Daoy (cell line): ENCODE data around the gene LCN6. TPM values are rescaled to one million over a fixed set of nuclear protein-coding genes. Genes with fewer than 3 reads are reported as not detected.
A peak's percentile ranks its signal among the peaks of the same experiment; 100 is the strongest.
"Not testable (repeated sequence)": the region's sequence is repeated elsewhere in the genome, so short reads cannot be mapped to it uniquely, and the experiment has no call there.

Experiments used
- DNase-seq: peaks from one replicate; pipeline ENCODE4 v3.0.0-alpha.2; 2015; ENCODE audit warnings: low read depth
- total RNA-seq: library from RNA; depleted of rRNA; stranded (reverse); fragments of >200 nt; shearing (Covaris generic); gene quantifications from 2 replicates; pipeline ENCODE4 v1.2.3, GENCODE V29; 2014

LCN6 gene
- total RNA-seq, 1 experiment from 2014 or later = not detected

- no peak for DNase-seq
These were observed 36.1 kb upstream of the LCN6 start for GRCh38 chr9:136784249-136784996.

DNA sequence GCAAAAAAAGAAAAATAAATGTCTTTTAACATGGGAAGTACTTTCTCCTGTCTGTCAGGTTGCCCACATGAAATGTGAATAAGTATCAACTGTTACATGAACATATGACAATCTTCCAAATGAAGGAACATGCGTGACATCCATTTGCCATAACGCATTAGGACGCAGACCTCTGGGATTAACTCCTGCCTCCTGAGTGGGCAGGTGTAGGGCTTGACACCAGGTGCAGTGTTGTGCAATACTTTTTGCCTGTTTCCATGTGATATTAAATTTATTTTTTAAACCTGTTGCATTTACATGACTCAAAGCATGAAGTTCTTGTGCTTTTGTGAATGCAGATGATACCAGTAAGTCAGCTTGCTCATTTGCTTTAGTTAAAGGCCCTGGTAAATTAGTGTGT is 34.1 kb upstream of the LCN6 start:
- DNase-seq = no peak

DNA sequence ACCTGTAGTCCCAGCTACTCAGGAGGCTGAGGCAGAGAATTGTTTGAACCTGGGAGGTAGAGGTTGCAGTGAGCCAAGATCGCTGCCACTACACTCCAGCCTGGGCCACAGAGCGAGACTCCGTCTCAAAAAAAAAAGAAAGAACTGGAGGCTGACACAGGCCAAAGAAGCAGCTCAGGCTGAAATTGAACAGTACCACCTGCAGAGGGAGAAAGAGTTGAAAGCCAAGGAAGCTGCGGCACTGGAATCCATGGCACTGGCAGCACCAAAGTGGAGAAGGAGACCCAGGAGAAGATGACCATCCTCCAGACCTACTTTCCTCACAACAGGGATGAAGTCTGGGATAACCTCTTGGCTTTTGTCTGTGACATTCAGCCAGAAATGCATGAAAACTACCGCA is 31.5 kb upstream of the LCN6 start:
- DNase-seq = no peak

DNA sequence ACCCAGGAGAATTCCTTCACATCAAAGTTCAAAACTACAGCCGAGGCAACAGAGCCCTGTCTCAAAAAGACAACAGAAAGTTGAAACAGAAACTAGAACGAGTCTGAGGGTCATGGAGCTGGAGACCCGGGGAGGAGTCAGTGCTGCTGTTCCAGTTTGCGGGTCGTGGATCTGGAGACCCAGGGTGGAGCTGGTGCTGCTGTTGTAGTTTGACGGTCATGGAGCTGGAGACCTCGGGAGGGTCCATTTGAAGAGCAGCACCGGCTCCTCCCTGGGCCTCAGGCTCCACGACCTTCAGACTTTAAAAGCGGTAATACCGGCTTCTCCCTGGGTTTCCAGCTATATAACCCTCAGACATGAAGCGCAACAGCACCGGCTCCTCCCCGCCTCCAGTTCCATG is 29.0 kb upstream of the LCN6 start:
- DNase-seq = no peak

- no peak for DNase-seq
These were observed 28.6 kb upstream of the LCN6 start for GRCh38 chr9:136776947-136777346.

DNA sequence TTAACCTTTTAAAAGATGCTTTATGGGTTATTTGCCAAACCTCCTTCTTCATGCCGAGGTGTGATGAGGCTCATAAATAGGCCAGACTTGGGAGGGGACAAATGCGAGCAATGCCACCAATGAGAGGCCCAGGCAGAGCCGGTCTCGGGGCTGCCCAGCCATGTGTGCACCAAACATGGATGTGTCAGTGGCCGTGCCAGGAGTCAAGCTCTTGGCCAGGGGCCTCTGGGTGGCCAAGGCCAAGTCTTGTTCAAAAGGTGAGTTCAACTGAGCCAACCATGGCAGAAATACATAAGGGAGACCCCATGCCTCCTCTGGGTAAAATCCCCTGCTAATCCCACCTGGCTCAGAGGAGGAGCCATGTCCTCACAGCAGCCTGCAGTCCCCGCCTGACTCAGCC is 26.9 kb upstream of the LCN6 start:
- no peak for DNase-seq

GRCh38 chr9:136774416-136775045 is 26.2 kb upstream of the LCN6 start:
- no peak for DNase-seq

- DNase-seq = peak; percentile 72
These were observed 25.2 kb upstream of the LCN6 start for GRCh38 chr9:136773386-136774044.

DNA sequence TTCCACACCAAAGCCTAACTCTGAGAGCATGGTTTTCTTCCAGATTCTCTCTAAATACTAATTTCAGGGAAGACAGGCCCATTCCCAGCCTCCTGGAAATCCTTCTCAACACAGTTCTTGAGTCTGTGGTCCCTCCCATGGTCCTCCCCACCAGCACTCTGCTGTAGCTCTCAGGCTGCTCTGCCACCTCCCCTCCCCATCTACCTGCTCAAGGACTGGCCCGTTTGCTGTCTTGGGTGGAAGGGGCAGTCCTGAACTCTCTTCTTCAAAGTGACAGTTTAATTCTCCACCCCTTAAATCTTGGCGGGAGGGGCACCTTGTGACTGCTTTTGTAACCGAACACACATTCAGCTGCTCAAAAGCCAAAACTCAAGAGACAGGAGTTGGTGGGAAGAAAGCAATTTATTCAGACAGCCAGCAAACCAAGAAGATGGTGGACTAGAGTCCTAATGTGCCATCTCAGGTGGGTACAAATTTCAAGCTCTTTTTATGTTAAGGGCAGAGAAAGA is 23.6 kb upstream of the LCN6 start:
- no peak for DNase-seq

GRCh38 chr9:136769710-136770191 is 21.4 kb upstream of the LCN6 start:
- DNase-seq = peak; percentile 57

GRCh38 chr9:136766410-136767120 is 18.2 kb upstream of the LCN6 start:
- peak; percentile 73 for DNase-seq

DNA sequence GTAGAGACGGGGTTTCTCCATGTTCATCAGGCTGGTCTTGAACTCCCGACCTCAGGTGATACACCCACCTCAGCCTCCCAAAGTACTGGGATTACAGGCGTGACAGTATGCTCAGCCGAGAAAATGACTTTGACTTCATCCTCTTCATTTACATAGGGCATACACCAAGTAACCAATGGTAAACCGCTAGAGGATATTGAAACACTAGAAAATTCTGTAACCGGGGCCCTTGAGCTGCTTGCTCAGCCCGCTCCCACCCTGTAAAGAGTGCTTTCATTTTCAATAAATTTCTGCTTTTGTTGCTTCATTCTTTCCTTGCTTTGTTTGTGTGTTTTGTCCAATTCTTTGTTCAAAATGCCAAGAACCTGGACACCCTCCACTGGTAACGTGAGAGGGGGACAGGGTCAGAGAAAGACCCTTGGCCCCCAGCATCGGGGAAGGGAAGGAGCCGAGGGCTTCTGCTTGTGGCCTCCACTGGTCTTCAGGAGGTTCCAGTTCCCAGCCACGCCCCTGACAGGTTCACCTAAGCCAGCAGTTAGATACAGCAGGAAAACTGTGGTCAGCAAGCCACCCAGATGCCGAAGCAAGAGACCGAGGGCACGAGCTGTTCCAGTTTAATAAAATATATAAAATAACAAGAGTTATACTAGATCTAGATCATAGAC is 17.6 kb upstream of the LCN6 start:
- not testable (repeated sequence) for DNase-seq

- no peak for DNase-seq
These were observed 16.7 kb upstream of the LCN6 start for GRCh38 chr9:136765041-136765440.

DNA sequence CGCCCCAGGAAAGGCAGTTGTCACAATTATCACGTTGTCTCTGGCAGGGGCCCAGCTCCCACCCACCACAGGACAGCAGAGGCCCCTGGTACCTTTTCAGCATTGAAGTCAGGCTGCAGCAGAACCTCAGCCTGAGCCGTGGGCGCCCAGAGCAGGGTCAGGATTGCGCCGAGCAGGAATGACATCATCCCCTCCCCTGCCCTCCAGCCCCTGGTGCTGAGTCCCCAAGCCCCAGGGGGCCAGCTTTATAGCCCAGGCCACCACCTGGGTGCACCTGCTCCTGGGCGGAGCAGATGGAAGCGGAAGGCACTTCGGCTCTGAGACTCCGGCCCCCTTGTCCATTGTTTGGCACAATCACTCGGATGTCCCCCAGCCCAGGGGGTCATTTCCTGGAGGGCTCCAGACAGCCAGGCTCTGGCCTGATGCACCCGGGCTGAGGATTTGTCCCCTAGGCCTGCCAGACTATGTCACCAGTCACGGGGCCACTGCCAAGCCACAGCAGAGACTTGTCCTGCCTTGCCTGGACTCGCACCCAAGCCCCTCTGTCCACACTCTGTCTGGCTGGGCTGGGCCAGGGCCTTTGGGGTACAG is 16.1 kb upstream of the LCN6 start, which contains the start of gene LCN15:
LCN15 (minus strand) TSS at position 218 of the 591 bp plus-strand sequence; CDS start at position 188, 30 bp downstream.
- DNase-seq = no peak

DNA sequence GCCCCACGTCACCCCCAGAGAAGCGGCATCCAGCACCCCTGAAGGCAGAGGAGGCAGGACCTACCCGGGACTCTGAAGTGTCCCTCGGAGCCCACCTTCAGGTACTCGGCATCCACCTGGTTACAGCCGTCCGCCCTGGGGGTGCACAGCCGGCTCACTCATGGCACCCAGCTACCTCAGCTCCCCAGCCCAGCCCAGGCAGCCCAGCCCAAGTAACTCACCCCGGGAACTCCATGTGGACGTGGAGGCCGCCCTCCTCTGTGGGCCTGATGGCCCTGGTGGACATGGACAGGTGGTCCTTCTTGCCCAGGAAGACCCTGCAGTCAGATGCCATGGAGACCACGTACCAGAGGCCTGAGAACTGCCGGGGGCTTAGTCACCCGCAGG is 15.3 kb upstream of the LCN6 start:
- no peak for DNase-seq

- DNase-seq = peak; percentile 83
These were observed 14.8 kb upstream of the LCN6 start for GRCh38 chr9:136762915-136763648.

DNA sequence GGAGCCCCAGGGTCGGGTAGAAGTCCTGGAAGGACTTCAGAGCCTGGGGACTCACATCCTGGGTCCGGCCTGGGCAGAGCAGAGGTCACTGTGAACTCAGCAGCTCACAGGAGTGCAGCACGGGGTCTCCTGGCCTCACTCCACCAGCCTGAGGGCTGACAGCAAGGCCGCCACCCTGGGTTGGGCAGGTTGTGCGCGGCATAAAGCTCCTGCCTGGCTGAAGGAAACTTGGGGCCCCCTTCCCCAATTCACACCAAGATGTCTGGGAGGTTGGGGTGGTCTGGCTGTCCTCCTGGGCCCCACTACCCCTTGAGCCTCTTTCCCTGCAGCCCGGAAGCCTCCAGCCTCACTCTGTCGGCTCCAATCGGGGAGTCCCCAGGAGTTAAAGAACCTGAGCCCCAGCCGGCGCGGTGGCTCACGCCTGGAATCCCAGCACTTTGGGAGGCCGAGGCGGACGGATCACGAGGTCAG is 13.9 kb upstream of the LCN6 start:
- DNase-seq = no peak

DNA sequence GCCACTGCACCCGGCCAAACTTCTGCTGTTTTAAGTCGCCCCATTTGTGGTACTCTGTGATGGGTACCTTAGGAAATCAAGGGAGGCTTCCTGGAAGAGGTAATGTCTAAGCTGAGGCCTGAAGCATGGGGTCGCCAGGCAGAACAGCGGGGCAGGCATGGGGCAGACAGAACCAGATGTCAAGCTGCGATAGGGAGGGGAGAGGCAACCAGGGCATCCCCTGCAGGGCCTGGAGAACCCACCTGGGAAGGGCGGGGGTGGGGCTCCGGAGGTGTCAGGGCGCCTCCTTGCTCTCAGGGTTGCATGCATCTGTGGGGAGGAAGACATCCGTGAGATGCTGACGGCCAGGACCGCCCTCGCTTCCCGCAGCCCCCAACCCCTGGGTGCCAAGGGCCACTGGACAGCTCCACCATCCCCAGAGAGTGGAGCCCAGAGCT is 13.2 kb upstream of the LCN6 start:
- DNase-seq = no peak

- DNase-seq = peak; percentile 82
These were observed 12.7 kb upstream of the LCN6 start for GRCh38 chr9:136760834-136761544.
